LNCaP clone FGC (cell line): ENCODE results near the gene P2RY13.

Experiments used
- DNase-seq: peaks from one replicate; pipeline ENCODE4 v3.0.0-alpha.2; 2011; ENCODE audit warnings: low read depth
- H3K4me3 ChIP-seq: 2 replicates; pipeline ENCODE4 v1.5.1; 2011; ENCODE audit warnings: mild to moderate bottlenecking, low read depth, low read length, control low read depth
- CTCF ChIP-seq: IDR thresholded peaks from 2 replicates; pipeline ENCODE4 v1.5.1; 2012; ENCODE audit warnings: mild to moderate bottlenecking; ENCODE audit not compliant: control insufficient read depth, insufficient read depth; ENCODE audit errors: extremely low read depth

P2RY13 gene

GRCh38 chr3:151329363-151329762 is at the start of gene P2RY13:
TSS of gene P2RY13 (minus strand) at chr3:151329549. CDS start at chr3:151329528, 21 bp downstream.
- H3K4me3 ChIP-seq: no peak within 1 kb of the TSS
- no peak for TF ChIP-seq CTCF
- no peak for DNase-seq

GRCh38 chr3:151377768-151378385 is 48.5 kb upstream of the P2RY13 start:
- TF ChIP-seq CTCF: no peak
- no peak overlapping the region for H3K4me3 ChIP-seq
- no peak for DNase-seq

GRCh38 chr3:151372063-151372820 is 42.9 kb upstream of the P2RY13 start:
- H3K4me3 ChIP-seq: no peak overlapping the region
- TF ChIP-seq CTCF: no peak
- DNase-seq: no peak

- TF ChIP-seq CTCF: no peak
- DNase-seq: no peak
- H3K4me3 ChIP-seq: no peak overlapping the region
Observed at GRCh38 chr3:151371526-151371925, 42.2 kb upstream of the P2RY13 start.

- no peak overlapping the region for H3K4me3 ChIP-seq
- no peak for DNase-seq
- no peak for TF ChIP-seq CTCF
Observed at GRCh38 chr3:151367448-151367847, 38.1 kb upstream of the P2RY13 start.

- no peak for DNase-seq
- H3K4me3 ChIP-seq: no peak overlapping the region
- TF ChIP-seq CTCF: no peak
Observed at GRCh38 chr3:151366993-151367392, 37.6 kb upstream of the P2RY13 start.
